ENCODE results near the gene MME. TPM values are rescaled to one million over a fixed set of nuclear protein-coding genes. Genes with fewer than 3 reads are reported as not detected.

The MME gene
- total and polyA plus RNA-seq, 2 of the 8 experiments (the other 6 are each of a cell fraction or from before 2014, with no cell fraction given): 5.0 to 39.6 TPM

- Histone ChIP-seq H3K14ac (ENCODE audit: insufficient read length) (no peak overlapping the region), H3K23ac (ENCODE audit: insufficient read length) (no peak overlapping the region), H3K56ac (replicated peaks; ENCODE audit: insufficient read length, low read depth, low read length) (no peak overlapping the region), H4K8ac (ENCODE audit: extremely low read depth, insufficient read depth, low read length) (no peak overlapping the region), H2AK5ac (ENCODE audit: low read depth, low read length) (no peak overlapping the region), H3K9me3 (ENCODE audit: insufficient read depth in 2 of 2, low read depth in 1 of 2, low read length in 1 of 2) (no peaks in the 10 kb centered on the region), H2BK120ac (replicated peaks; ENCODE audit: low read depth, low read length) (no peak overlapping the region), H4K20me1 (replicated peaks in 1 of 2; ENCODE audit: control insufficient read depth in 1 of 2, insufficient read depth in 2 of 2, low read length in 2 of 2) (no peaks in the 10 kb centered on the region), H4K5ac (ENCODE audit: insufficient read length, low read depth, low read length) (no peak overlapping the region), H3K27me3 (replicated peaks in 1 of 4; ENCODE audit: control insufficient read depth in 3 of 4, extremely low read depth in 1 of 4, insufficient read depth in 3 of 4, low read length in 3 of 4) (no peaks in the 10 kb centered on the region), H3K23me2 (ENCODE audit: low read depth, low read length) (no peaks in the 10 kb centered on the region), H2BK15ac (ENCODE audit: low read length) (no peak overlapping the region), H3K36me3 (ENCODE audit: control insufficient read depth in 2 of 4, insufficient read depth in 4 of 4, low read length in 3 of 4) (no peaks in the 10 kb centered on the region), H3K4ac (replicated peaks; ENCODE audit: insufficient read length, low read depth, low read length) (no peak overlapping the region), H3K18ac (ENCODE audit: extremely low read depth, low read length) (no peak overlapping the region), H2AFZ (ENCODE audit: low read length) (no peak overlapping the region), H3K79me1 (ENCODE audit: low read depth, low read length) (no peaks in the 10 kb centered on the region), H3K9ac (replicated peaks in 1 of 4; ENCODE audit: extremely low read depth in 1 of 4, low read depth in 3 of 4, low read length in 3 of 4) (no peak overlapping the region), H3K4me1 (replicated peaks in 1 of 4; ENCODE audit: control insufficient read depth in 3 of 4, insufficient read depth in 4 of 4, low read length in 3 of 4) (no peaks in the 10 kb centered on the region), H3K27ac (ENCODE audit: low read depth, low read length) (no peak overlapping the region), H3K79me2 (ENCODE audit: control insufficient read depth in 1 of 2, insufficient read depth in 2 of 2, low read length in 2 of 2) (no peaks in the 10 kb centered on the region), H4K91ac (replicated peaks; ENCODE audit: insufficient read length, low read length) (no peak overlapping the region), H3K4me3 (ENCODE audit: extremely low read depth in 1 of 4, insufficient read depth in 2 of 4, low read depth in 3 of 4, low read length in 4 of 4) (no peak overlapping the region), H2BK5ac (ENCODE audit: low read depth, low read length) (no peak overlapping the region), H2BK12ac (ENCODE audit: low read depth, low read length) (no peak overlapping the region), H3K4me2 (ENCODE audit: insufficient read depth in 1 of 2, low read depth in 2 of 2, low read length in 2 of 2) (no peak overlapping the region), H2BK20ac (ENCODE audit: low read length) (no peak overlapping the region)
- ChIA-PET CTCF (ENCODE audit: partially characterized antibody) (no interaction called here), POLR2A (ENCODE audit: partially characterized antibody) (no interaction called here)
- TF ChIP-seq HDAC6 (IDR thresholded peaks at IDR 0.05; ENCODE audit: low read depth, low read length) (no peak), CTCF (IDR thresholded peaks at IDR 0.05; ENCODE audit: control extremely low read depth in 1 of 3, insufficient read depth in 1 of 3, low read depth in 1 of 3, low read length in 3 of 3) (no peak), POU5F1 (IDR thresholded peaks at IDR 0.05; ENCODE audit: low read depth, low read length) (no peak), GTF2F1 (IDR thresholded peaks at IDR 0.05; ENCODE audit: borderline replicate concordance, low read depth, low read length) (no peak), CEBPB (IDR thresholded peaks at IDR 0.05; ENCODE audit: low read depth, low read length) (no peak), TAF1 (IDR thresholded peaks at IDR 0.05; ENCODE audit: low read depth, low read length) (no peak), ASH2L (IDR thresholded peaks at IDR 0.05; ENCODE audit: low read length) (no peak)
- DNase-seq (ENCODE audit: low read depth in 1 of 2, low spot score in 2 of 2) (no peak), FAIRE-seq (no peak)
Measured at GRCh38 chr3:155135003-155135402, 54.9 kb downstream of the MME start.

Data from H1 (cell line).